A673 (cell line): ENCODE results near the gene CNPY4. TPM values are rescaled to one million over a fixed set of nuclear protein-coding genes. Genes with fewer than 3 reads are reported as not detected.

Source experiments
- BruUV-seq: library from RNA; stranded (reverse); fragments of 400-500 nt; replicated peaks from 2 replicates; lab custom pipeline; 2021; lab: Mats Ljungman, UMichigan
- CTCF ChIA-PET: fragments of 300-600 bp; sonication (Branson Sonifier 250); formaldehyde crosslinking; loops from one replicate; lab custom pipeline; 2022; ENCODE audit warnings: antibody characterized with exemption; lab: Charles Lee
- POLR2A ChIA-PET: fragments of 300-600 bp; sonication (Branson Sonifier 250); formaldehyde crosslinking; loops from one replicate; lab custom pipeline; 2022; ENCODE audit warnings: antibody characterized with exemption; ENCODE audit not compliant: low non-redundant PET; lab: Charles Lee
- DNase-seq: peaks from one replicate; pipeline ENCODE4 v3.0.0-alpha.2; 2015; ENCODE audit warnings: low spot score
- H3K27ac ChIP-seq: fragments of 200-600 bp; sonication (generic); 2 replicates; pipeline ENCODE4 v1.5.1; 2016; ENCODE audit warnings: mixed run types, low read depth, mild to moderate bottlenecking, mixed read lengths, antibody characterized with exemption, low read length; ENCODE audit not compliant: poor library complexity, severe bottlenecking
- H3K27me3 ChIP-seq: fragments of 200-600 bp; sonication (generic); replicated peaks from 2 replicates; pipeline ENCODE4 v1.6.1; 2017; ENCODE audit warnings: mixed run types, low read depth, mild to moderate bottlenecking, mixed read lengths, antibody characterized with exemption, low read length; ENCODE audit not compliant: insufficient read depth, poor library complexity
- H3K36me3 ChIP-seq: fragments of 200-600 bp; sonication (generic); 2 replicates; pipeline ENCODE4 v1.6.1; 2016; ENCODE audit warnings: mixed run types, mild to moderate bottlenecking, mixed read lengths, antibody characterized with exemption, low read length; ENCODE audit not compliant: insufficient read depth, poor library complexity, severe bottlenecking
- H3K4me1 ChIP-seq: fragments of 200-600 bp; sonication (generic); 2 replicates; pipeline ENCODE4 v1.6.1; 2017; ENCODE audit warnings: mixed run types, mild to moderate bottlenecking, mixed read lengths, antibody characterized with exemption, low read length; ENCODE audit not compliant: insufficient read depth, poor library complexity, severe bottlenecking
- H3K4me3 ChIP-seq: fragments of 200-600 bp; sonication (generic); 2 replicates; pipeline ENCODE4 v1.5.1; 2016; ENCODE audit warnings: low read depth, mixed run types, mild to moderate bottlenecking, mixed read lengths, low read length; ENCODE audit not compliant: poor library complexity, severe bottlenecking
- H3K9me3 ChIP-seq: fragments of 200-600 bp; sonication (generic); 2 replicates; pipeline ENCODE4 v1.6.1; 2016; ENCODE audit warnings: mixed run types, low read depth, mild to moderate bottlenecking, mixed read lengths, antibody characterized with exemption, low read length; ENCODE audit not compliant: poor library complexity, severe bottlenecking
- CTCF ChIP-seq: fragments of 300-800, 200-600 bp; sonication (generic); conservative IDR thresholded peaks from 2 replicates; pipeline ENCODE4 v1.5.1; 2017; ENCODE audit warnings: low read depth, mild to moderate bottlenecking, antibody characterized with exemption, low read length, moderate library complexity, mixed read lengths
- EZH2 ChIP-seq: fragments of 200-600 bp; sonication (generic); IDR thresholded peaks from 2 replicates; pipeline ENCODE4 v1.6.1; 2017; ENCODE audit warnings: borderline replicate concordance, low read depth, mild to moderate bottlenecking, mixed read lengths, antibody characterized with exemption, low read length; ENCODE audit not compliant: poor library complexity, severe bottlenecking
- intact Hi-C: fragments of 100-400 bp; cut with micrococcal nuclease; formaldehyde crosslinking; loops from one replicate; pipeline ENCODE4 v1.10.0; 2022; ENCODE audit not compliant: unreplicated experiment
- total RNA-seq: library from RNA; stranded (reverse); gene quantifications from 2 replicates; pipeline ENCODE4 v1.2.3, GENCODE V29; 2021

CNPY4 gene
- total RNA-seq, 1 experiment from 2014 or later: 20.2 TPM

GRCh38 chr7:100115026-100115425 lies 4.4 kb upstream of the CNPY4 start:
- POLR2A ChIA-PET: no interaction called here
- H3K36me3 ChIP-seq: peaks cover 28% of the 10 kb centered on the region
- no peaks in the 10 kb centered on the region for H3K9me3 ChIP-seq
- no peaks in the 10 kb centered on the region for H3K27me3 ChIP-seq
- CTCF ChIA-PET: no interaction called here
- intact Hi-C loops: no loop called here
- BruUV-seq: no TSS peak
- TF ChIP-seq CTCF: no peak
- TF ChIP-seq EZH2: no peak
- DNase-seq: no peak
- no peak overlapping the region for H3K4me3 ChIP-seq
- H3K4me1 ChIP-seq: peaks cover under 1% of the 10 kb centered on the region
- H3K27ac ChIP-seq: no peak overlapping the region

GRCh38 chr7:100118388-100119071 lies 904 bp upstream of the CNPY4 start:
- no peak for DNase-seq
- intact Hi-C loops: no loop called here
- H3K4me3 ChIP-seq: peak overlapping the region; percentile 63
- peak overlapping the region; percentile 94 for H3K27ac ChIP-seq
- H3K27me3 ChIP-seq: no peaks in the 10 kb centered on the region
- H3K9me3 ChIP-seq: no peaks in the 10 kb centered on the region
- TSS peak; percentile 75 for BruUV-seq
- H3K4me1 ChIP-seq: peaks cover 9% of the 10 kb centered on the region
- ChIA-PET POLR2A (no interaction called here), CTCF (no interaction called here)
- peaks cover 3% of the 10 kb centered on the region for H3K36me3 ChIP-seq
- TF ChIP-seq EZH2 (no peak), CTCF (no peak)

GRCh38 chr7:100119970-100120732 lies 717 bp downstream of the CNPY4 start:
- peaks cover 9% of the 10 kb centered on the region for H3K4me1 ChIP-seq
- H3K27ac ChIP-seq: peak overlapping the region; percentile 94
- TF ChIP-seq EZH2: no peak
- H3K27me3 ChIP-seq: no peaks in the 10 kb centered on the region
- intact Hi-C loops: no loop called here
- no peaks in the 10 kb centered on the region for H3K9me3 ChIP-seq
- no TSS peak for BruUV-seq
- DNase-seq: peak; percentile 88
- H3K36me3 ChIP-seq: peaks cover 2% of the 10 kb centered on the region
- peak overlapping the region; percentile 63 for H3K4me3 ChIP-seq
- ChIA-PET CTCF (no interaction called here), POLR2A (no interaction called here)
